NCI-H2196 treated with DMSO at 0.1 percent for 48 hours (cell line): Measurements from ENCODE around the gene ANGEL1.

Experiments
- DNase-seq: peaks from one replicate; lab custom pipeline; 2025; ENCODE audit not compliant: unreplicated experiment; lab: John Stamatoyannopoulos, UW

Gene ANGEL1

GRCh38 chr14:76826122-76826521 lies 13.4 kb upstream of the ANGEL1 start, which contains the start of gene LRRC74A:
LRRC74A (plus strand) TSS chr14:76826408; CDS start chr14:76826698, 290 bp downstream.
- no peak for DNase-seq

GRCh38 chr14:76820700-76821099 lies 8.0 kb upstream of the ANGEL1 start:
- DNase-seq: no peak

- no peak for DNase-seq
These were observed 2.3 kb upstream of the ANGEL1 start for GRCh38 chr14:76814726-76815645.

GRCh38 chr14:76812093-76812421 lies 625 bp downstream of the ANGEL1 start:
- DNase-seq: no peak

- no peak for DNase-seq
These were observed 1.1 kb downstream of the ANGEL1 start for GRCh38 chr14:76811561-76811960.

- DNase-seq: no peak
These were observed 1.7 kb downstream of the ANGEL1 start for GRCh38 chr14:76810953-76811400.

GRCh38 chr14:76810525-76810924 lies 2.2 kb downstream of the ANGEL1 start:
- no peak for DNase-seq

GRCh38 chr14:76808990-76809389 lies 3.7 kb downstream of the ANGEL1 start:
- DNase-seq: no peak

GRCh38 chr14:76808011-76808410 lies 4.7 kb downstream of the ANGEL1 start:
- DNase-seq: no peak

GRCh38 chr14:76806446-76806845 lies 6.2 kb downstream of the ANGEL1 start:
- no peak for DNase-seq

GRCh38 chr14:76793956-76794355 lies 18.7 kb downstream of the ANGEL1 start:
- DNase-seq: no peak

- DNase-seq: no peak
These were observed 19.4 kb downstream of the ANGEL1 start for GRCh38 chr14:76793324-76793723.

GRCh38 chr14:76792422-76792821 lies 20.3 kb downstream of the ANGEL1 start:
- DNase-seq: no peak

GRCh38 chr14:76786601-76787000 lies 26.1 kb downstream of the ANGEL1 start:
- DNase-seq: no peak

GRCh38 chr14:76784881-76785280 lies 27.8 kb downstream of the ANGEL1 start:
- DNase-seq: peak; percentile 78

- DNase-seq: no peak
These were observed 28.3 kb downstream of the ANGEL1 start for GRCh38 chr14:76784266-76784874.

- DNase-seq: no peak
These were observed 29.7 kb downstream of the ANGEL1 start for GRCh38 chr14:76782885-76783566.

GRCh38 chr14:76782115-76782884 lies 30.4 kb downstream of the ANGEL1 start:
- DNase-seq: no peak

- no peak for DNase-seq
These were observed 31.0 kb downstream of the ANGEL1 start for GRCh38 chr14:76781648-76782051.

- peak; percentile 5 for DNase-seq
These were observed 31.6 kb downstream of the ANGEL1 start for GRCh38 chr14:76780875-76781647.
